HL-60/S4 treated with phorbol 12-myristate 13-acetate at 8.2 ng/mL for 4 days and 3 days (cell line): ENCODE measurements around the gene RAD51B.

ENCODE experiments used
- in situ Hi-C: fragments of 300-500 bp; cut with MboI; formaldehyde crosslinking; loops from 2 replicates; pipeline ENCODE4 v1.15.0; 2022; ENCODE audit warnings: low sequenced_read_pairs

Gene RAD51B

GRCh38 chr14:68308726-68309520, 489.3 kb downstream of the RAD51B start:
- in situ Hi-C loops, result no loop called here

GRCh38 chr14:68309616-68310015, 490.0 kb downstream of the RAD51B start:
- in situ Hi-C loops, result no loop called here

GRCh38 chr14:68312300-68312699, 492.7 kb downstream of the RAD51B start:
- in situ Hi-C loops, result no loop called here

GRCh38 chr14:68312884-68313610, 493.5 kb downstream of the RAD51B start:
- in situ Hi-C loops, result no loop called here

- in situ Hi-C loops, result no loop called here
Observed at GRCh38 chr14:68314642-68315041, 495.1 kb downstream of the RAD51B start.

GRCh38 chr14:68315081-68315480, 495.5 kb downstream of the RAD51B start:
- in situ Hi-C loops, result no loop called here

- in situ Hi-C loops, result no loop called here
Observed at GRCh38 chr14:68316078-68316868, 496.7 kb downstream of the RAD51B start.

- in situ Hi-C loops, result no loop called here
Observed at GRCh38 chr14:68317239-68317638, 497.7 kb downstream of the RAD51B start.

- in situ Hi-C loops, result no loop called here
Observed at GRCh38 chr14:68318828-68319227, 499.2 kb downstream of the RAD51B start.

- in situ Hi-C loops, result no loop called here
Observed at GRCh38 chr14:68320495-68320894, 500.9 kb downstream of the RAD51B start.

GRCh38 chr14:68322940-68323620, 503.5 kb downstream of the RAD51B start:
- in situ Hi-C loops, result no loop called here

- in situ Hi-C loops, result no loop called here
Observed at GRCh38 chr14:68325267-68325807, 505.8 kb downstream of the RAD51B start.

GRCh38 chr14:68327231-68327630, 507.7 kb downstream of the RAD51B start:
- in situ Hi-C loops, result no loop called here

GRCh38 chr14:68328509-68328908, 508.9 kb downstream of the RAD51B start:
- in situ Hi-C loops, result no loop called here

GRCh38 chr14:68331426-68331825, 511.8 kb downstream of the RAD51B start:
- in situ Hi-C loops, result no loop called here

GRCh38 chr14:68331991-68332390, 512.4 kb downstream of the RAD51B start:
- in situ Hi-C loops, result no loop called here

GRCh38 chr14:68333262-68333661, 513.7 kb downstream of the RAD51B start:
- in situ Hi-C loops, result no loop called here

- in situ Hi-C loops, result no loop called here
Observed at GRCh38 chr14:68335312-68335711, 515.7 kb downstream of the RAD51B start.

- in situ Hi-C loops, result no loop called here
Observed at GRCh38 chr14:68336165-68336564, 516.6 kb downstream of the RAD51B start.

GRCh38 chr14:68337279-68337678, 517.7 kb downstream of the RAD51B start:
- in situ Hi-C loops, result no loop called here

- in situ Hi-C loops, result no loop called here
Observed at GRCh38 chr14:68340262-68340661, 520.7 kb downstream of the RAD51B start.
